GM12865 (cell line): ENCODE results near the gene AQP5.

Experiments used
- DNase-seq: peaks from one replicate; pipeline ENCODE4 v3.0.0; 2010; ENCODE audit warnings: low read depth
- H3K4me3 ChIP-seq: 2 replicates; pipeline ENCODE4 v1.5.1; 2011; ENCODE audit warnings: mild to moderate bottlenecking, low read depth, low read length, control low read depth
- TF ChIP-seq, protein P1 (sequence below): IDR thresholded peaks from 2 replicates; pipeline ENCODE4 v1.5.1; 2011; ENCODE audit warnings: low read length, control low read depth, low read depth, inconsistent platforms; ENCODE audit not compliant: insufficient read depth; ENCODE audit errors: missing control alignments

Gene AQP5

DNA sequence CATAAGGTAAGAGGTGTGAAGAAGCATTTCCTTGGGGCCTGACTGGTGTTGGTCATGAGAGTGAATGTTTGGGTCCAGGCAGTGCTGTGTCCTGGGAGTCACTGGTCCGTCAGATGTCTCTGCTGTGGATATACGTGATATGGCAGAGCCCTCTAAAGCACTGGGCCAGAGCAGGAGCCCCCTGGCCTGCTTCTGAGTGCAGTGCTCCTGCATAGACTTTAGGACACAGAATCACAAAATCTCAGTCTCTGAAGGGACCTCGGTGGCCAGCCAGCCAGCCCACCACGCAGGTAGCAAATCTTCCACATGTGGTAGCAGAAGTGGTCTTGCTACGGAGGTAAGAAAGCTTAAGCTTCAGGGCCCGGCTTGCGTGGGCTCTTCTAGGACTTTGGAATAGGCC lies 29.6 kb upstream of the AQP5 start:
- DNase-seq, result no peak
- TF ChIP-seq, protein P1, sequence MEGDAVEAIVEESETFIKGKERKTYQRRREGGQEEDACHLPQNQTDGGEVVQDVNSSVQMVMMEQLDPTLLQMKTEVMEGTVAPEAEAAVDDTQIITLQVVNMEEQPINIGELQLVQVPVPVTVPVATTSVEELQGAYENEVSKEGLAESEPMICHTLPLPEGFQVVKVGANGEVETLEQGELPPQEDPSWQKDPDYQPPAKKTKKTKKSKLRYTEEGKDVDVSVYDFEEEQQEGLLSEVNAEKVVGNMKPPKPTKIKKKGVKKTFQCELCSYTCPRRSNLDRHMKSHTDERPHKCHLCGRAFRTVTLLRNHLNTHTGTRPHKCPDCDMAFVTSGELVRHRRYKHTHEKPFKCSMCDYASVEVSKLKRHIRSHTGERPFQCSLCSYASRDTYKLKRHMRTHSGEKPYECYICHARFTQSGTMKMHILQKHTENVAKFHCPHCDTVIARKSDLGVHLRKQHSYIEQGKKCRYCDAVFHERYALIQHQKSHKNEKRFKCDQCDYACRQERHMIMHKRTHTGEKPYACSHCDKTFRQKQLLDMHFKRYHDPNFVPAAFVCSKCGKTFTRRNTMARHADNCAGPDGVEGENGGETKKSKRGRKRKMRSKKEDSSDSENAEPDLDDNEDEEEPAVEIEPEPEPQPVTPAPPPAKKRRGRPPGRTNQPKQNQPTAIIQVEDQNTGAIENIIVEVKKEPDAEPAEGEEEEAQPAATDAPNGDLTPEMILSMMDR, result no peak
- no peak overlapping the region for H3K4me3 ChIP-seq

DNA sequence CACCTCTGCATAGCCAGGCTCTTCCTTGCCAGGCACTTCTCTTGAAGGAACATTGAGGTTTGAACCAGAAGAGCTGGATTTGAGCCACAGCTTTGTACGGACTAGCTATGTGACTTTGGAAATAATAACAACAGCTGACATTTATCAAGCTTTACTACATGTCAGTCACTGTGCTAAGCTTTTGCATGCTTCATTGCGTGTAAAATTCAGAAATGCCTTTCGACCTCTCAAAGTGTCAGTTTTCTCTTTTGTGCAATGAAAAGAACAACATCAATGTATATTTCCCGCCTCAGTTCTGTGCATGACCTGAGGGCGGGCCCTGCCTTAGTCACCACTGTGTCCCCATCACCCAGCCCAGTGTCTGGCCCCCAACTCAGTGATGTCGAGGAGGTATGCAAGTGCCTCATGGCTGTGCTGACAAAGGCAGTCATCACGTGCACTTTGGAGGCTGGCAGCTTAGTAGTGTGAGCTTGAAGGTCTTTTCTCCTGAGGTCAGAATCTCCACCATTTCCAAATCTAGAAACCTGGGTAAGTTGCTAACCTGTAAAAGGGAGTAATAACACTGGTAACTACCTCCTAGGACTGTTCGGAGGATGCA lies 29.0 kb upstream of the AQP5 start:
- no peak for DNase-seq
- H3K4me3 ChIP-seq, result no peak overlapping the region
- TF ChIP-seq, protein P1, result no peak

DNA sequence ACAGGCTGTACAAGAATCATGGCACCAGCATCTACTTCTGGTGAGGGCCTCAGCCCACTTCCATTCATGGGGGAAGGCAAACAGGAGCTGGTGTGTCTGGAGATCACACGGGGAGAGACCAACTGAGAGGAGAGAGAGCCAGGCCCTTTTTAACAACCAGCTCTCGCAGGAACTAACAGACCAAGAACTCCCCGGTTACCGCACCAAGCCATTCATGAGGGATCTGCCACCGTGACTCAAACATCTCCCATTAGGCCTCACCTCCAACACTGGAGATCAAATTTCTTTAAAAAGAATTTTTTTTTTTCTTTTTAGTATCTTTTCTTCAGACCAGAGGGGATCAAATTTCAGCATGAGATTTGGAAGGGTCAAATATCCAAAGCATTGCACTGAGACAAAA lies 27.9 kb upstream of the AQP5 start:
- no peak overlapping the region for H3K4me3 ChIP-seq
- TF ChIP-seq, protein P1, result no peak
- no peak for DNase-seq

DNA sequence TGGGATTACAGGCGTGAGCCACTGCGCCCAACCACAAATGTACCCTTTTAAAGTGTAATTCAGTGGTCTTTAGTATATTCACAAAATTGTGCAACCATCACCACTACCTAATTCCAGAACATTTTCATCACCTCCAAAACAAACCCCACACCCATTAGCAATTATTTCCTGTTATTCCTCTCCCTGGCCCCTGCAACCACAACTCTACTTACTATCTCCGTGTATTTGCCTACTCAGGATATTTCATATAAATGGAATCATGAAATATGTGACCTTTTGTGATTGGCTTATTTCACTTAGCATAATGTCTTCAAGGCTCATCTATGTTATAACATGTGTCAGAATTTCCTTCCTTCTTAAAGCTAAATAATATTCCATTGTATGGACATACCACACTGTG lies 27.2 kb upstream of the AQP5 start:
- TF ChIP-seq, protein P1, result no peak
- DNase-seq, result no peak
- no peak overlapping the region for H3K4me3 ChIP-seq

DNA sequence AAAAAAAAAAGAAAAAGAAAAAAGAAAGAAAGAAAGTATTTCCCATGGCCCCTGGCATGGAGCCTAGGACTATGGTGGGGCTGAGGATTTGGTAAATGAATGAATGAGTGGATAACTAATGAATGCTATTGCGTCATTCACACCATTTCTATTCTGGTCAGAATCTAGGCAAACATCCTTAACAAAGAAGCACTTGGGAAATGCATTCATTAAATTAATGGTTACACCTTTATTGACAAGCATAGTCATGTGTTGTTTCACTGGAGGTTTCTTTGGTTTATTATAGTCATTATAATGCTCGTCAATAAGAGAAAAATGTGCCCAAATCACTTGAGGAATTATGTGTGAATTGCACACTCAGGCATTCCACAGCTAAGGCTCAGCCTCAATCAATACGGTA lies 24.7 kb upstream of the AQP5 start:
- no peak for DNase-seq
- TF ChIP-seq, protein P1, result no peak
- H3K4me3 ChIP-seq, result no peak overlapping the region

DNA sequence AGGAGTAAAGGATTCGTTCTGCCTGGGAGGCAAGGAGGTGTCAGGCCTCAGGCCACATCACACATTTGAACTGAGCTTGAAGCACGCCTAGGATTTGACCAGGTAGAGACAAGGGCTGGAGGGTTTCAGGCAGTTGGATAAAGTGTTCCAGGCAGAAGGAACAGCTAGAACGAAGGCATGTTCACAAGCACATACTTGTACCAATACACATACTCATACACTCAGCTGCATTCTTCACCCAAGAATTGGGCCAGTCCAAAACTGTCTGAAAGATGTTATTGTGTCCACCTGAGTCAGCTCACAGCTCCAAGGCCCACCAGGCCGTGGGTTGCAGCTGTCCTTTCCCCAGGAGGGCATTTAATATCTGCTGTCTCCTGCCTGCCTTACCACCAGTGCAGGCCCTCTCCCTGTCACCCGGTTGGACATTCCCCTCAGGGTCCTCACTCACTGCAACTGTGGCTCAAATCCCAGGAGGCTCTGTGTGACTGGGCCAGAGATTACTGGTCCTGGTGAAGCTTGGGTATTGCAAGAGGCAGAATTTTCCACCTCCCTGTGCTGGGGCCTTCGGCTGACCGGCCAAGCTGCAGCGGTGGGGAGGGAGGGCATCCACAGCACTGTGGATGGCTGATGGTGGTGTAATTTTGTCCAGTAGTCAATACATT lies 23.9 kb upstream of the AQP5 start:
- TF ChIP-seq, protein P1, result no peak
- DNase-seq, result no peak
- no peak overlapping the region for H3K4me3 ChIP-seq

DNA sequence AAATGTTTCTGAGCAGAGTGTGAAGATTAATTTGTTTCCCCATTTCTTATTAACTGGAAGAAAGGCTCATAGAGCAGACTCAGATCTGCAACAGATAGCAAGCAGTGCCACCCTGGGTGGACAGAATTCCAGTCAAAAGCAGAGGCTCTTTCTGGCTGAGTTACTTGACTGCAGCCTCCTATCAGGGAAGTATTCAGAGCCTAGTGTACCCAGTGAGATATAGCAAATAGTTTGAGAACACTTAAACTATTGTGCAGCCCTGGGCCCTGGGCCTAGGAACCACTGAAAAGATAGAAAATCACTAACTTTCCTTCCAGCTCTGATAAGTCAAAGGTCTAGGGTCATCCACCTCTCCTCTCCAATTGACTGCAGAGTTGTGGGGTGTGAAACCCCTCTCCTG lies 22.4 kb upstream of the AQP5 start:
- TF ChIP-seq, protein P1, result no peak
- no peak overlapping the region for H3K4me3 ChIP-seq
- no peak for DNase-seq
